Adrenal gland (tissue), 5 donors: ENCODE measurements around the gene TM9SF2.

Experiments used
- POLR2A ChIP-seq, 2 donors: fragments of 450-650 bp; IDR thresholded peaks; one replicate each; pipeline ENCODE4 v1.6.1; 2017; ENCODE audit warnings: antibody characterized with exemption in 2 of 2, mild to moderate bottlenecking in 2 of 2, moderate library complexity in 1 of 2
- TF ChIP-seq, protein P1 (sequence below), 6 experiments: fragments of 450-650 bp in 4 of 6; fragments of 200-600 bp in 2 of 6; sonication (generic) in 1 of 6; IDR thresholded peaks; 1 replicate in 5 of 6; 2 replicates in 1 of 6; pipeline versions ENCODE4 v1.5.1 to v1.8.0; 2016 to 2021; ENCODE audit warnings: antibody characterized with exemption in 6 of 6, mild to moderate bottlenecking in 2 of 6, moderate library complexity in 1 of 6
- donor health status: DM: no; HTN: no; CAD: no.

DNA sequence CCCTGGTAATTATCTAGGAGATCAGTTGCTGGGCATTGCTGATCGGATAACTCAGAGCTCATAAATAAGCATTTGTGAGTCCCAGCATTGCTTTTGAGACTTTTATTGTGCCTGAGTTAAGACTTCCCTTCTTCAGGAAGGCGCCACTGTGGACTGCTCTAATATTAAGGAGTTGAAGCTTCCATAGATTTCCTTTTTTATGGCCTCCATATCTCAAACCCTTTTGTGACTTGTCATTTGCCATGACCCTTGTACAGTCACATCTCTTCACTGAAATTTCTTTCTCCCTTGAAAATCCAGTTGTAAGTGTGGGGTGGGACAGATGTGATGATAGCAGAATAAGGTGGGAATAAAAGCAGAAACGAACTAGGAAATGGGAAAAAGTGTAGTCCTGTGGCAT is 6.3 kb downstream of the TM9SF2 start:
- TF ChIP-seq, protein P1, sequence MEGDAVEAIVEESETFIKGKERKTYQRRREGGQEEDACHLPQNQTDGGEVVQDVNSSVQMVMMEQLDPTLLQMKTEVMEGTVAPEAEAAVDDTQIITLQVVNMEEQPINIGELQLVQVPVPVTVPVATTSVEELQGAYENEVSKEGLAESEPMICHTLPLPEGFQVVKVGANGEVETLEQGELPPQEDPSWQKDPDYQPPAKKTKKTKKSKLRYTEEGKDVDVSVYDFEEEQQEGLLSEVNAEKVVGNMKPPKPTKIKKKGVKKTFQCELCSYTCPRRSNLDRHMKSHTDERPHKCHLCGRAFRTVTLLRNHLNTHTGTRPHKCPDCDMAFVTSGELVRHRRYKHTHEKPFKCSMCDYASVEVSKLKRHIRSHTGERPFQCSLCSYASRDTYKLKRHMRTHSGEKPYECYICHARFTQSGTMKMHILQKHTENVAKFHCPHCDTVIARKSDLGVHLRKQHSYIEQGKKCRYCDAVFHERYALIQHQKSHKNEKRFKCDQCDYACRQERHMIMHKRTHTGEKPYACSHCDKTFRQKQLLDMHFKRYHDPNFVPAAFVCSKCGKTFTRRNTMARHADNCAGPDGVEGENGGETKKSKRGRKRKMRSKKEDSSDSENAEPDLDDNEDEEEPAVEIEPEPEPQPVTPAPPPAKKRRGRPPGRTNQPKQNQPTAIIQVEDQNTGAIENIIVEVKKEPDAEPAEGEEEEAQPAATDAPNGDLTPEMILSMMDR (IDR thresholded peaks at IDR 0.05) = no peak
- no peak for TF ChIP-seq POLR2A (IDR thresholded peaks at IDR 0.05)
